Uterus (tissue), 2 donors: ENCODE measurements around the gene PRKD1.

Experiments used
- CTCF ChIP-seq, 4 experiments: fragments of 200-600 bp in 2 of 4; fragments of 450-650 bp in 2 of 4; sonication (generic) in 2 of 4; IDR thresholded peaks; one replicate each; pipeline ENCODE4 v1.5.1; 2016 to 2019; ENCODE audit warnings: antibody characterized with exemption in 4 of 4, mild to moderate bottlenecking in 2 of 4, moderate library complexity in 1 of 4
- POLR2A ChIP-seq, 2 donors: fragments of 450-650 bp; IDR thresholded peaks; one replicate each; pipeline ENCODE4 v1.6.1; 2016; ENCODE audit warnings: antibody characterized with exemption in 2 of 2, mild to moderate bottlenecking in 1 of 2, moderate library complexity in 1 of 2

GRCh38 chr14:29865299-29865698 is 62.3 kb downstream of the PRKD1 start:
- TF ChIP-seq CTCF (IDR thresholded peaks at IDR 0.05), result no peak
- TF ChIP-seq POLR2A (IDR thresholded peaks at IDR 0.05), result no peak
